Skeletal muscle cell (primary cell): ENCODE measurements around the gene VEGFA.

Experiments
- DNase-seq: peaks from one replicate; pipeline ENCODE4 v3.0.0-alpha.2; 2010; ENCODE audit warnings: low read depth
- H3K4me3 ChIP-seq: 2 replicates; pipeline ENCODE4 v1.5.1; 2011; ENCODE audit warnings: low read depth, mild to moderate bottlenecking, control low read depth, low read length, moderate library complexity

VEGFA gene

DNA sequence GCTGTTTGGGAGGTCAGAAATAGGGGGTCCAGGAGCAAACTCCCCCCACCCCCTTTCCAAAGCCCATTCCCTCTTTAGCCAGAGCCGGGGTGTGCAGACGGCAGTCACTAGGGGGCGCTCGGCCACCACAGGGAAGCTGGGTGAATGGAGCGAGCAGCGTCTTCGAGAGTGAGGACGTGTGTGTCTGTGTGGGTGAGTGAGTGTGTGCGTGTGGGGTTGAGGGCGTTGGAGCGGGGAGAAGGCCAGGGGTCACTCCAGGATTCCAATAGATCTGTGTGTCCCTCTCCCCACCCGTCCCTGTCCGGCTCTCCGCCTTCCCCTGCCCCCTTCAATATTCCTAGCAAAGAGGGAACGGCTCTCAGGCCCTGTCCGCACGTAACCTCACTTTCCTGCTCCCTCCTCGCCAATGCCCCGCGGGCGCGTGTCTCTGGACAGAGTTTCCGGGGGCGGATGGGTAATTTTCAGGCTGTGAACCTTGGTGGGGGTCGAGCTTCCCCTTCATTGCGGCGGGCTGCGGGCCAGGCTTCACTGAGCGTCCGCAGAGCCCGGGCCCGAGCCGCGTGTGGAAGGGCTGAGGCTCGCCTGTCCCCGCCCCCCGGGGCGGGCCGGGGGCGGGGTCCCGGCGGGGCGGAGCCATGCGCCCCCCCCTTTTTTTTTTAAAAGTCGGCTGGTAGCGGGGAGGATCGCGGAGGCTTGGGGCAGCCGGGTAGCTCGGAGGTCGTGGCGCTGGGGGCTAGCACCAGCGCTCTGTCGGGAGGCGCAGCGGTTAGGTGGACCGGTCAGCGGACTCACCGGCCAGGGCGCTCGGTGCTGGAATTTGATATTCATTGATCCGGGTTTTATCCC, at the start of gene VEGFA:
VEGFA (plus strand) TSS at position 686 of the 846 bp plus-strand sequence.
- peak; percentile 83 for DNase-seq
- peak within 1 kb of the TSS; percentile 65 for H3K4me3 ChIP-seq

DNA sequence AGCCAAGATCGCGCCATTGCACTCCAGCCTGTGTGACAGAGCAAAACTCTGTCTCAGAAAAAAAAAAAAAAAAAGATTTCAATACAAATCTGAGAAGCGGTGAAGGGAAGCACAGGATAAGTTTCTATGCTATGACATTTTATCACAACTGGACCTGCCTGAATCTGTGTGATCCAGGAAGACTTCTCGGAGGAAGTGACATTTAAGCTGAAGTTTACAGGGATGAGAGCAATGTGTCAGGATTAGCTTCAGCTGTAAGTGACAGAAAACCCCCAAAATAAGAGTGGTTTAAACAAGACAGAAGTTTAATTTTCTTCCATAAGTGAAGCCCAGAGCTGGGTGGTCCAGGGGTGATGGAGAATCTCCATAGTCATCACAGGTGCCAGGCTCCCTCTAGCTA, 49.0 kb upstream of the VEGFA start:
- H3K4me3 ChIP-seq, result no peak overlapping the region
- DNase-seq, result no peak

DNA sequence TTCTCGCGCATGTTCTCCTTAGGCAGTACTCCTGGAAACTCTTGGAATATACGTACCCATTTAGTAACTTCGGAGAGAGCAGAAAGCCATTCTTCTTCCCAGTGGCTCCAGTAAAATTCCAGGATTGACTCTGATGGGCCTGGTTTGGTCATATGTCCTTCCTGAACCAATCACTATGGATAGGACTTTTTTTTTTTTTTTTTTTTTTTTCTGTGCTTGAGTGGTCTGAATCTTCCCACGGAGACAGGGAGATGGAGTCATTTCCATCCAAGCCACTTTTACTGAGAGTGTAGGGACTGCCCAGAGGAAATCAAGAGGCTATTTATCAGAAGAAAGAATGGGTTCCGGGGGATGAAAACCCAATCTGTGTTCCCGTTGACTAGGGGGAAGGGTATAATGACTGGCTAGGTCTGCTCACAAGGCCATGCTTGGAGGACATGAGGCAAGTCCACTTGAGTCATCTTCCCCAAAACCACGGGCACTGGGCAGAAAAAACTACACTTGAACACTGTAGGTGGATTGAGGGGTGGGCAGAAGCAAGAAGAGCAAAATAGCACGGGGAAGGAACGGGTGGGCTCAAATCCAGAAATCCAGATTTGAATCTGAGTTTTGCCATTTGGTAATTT, 47.0 kb upstream of the VEGFA start:
- no peak for DNase-seq
- no peak overlapping the region for H3K4me3 ChIP-seq

DNA sequence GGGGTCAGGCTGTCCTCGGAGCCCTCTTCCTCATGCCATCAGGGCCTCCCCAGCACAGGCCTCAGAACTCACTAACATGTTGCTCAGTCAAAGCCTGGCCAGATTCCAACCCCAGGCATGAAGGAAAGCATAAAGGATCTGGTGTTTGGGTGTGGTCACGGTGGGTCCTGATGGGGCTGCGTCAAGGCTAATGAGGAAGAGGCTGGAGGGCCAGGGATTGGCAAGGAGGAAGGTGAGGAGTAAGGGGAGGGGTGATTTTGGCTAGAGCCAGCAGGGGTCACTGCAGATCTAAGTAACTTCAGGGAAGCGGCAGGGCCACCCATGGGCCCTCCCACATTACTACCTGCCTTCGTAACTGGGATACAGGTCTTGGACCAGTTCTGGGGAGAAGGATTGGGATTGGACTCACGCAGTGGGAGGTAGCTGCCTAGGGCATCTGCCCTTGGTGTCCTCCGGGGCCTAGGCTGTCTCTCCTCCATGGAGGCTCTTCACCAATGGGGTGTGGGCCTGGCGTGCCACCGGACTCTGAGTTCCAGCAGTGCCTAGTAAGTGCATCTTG, 46.2 kb upstream of the VEGFA start:
- DNase-seq, result no peak

DNA sequence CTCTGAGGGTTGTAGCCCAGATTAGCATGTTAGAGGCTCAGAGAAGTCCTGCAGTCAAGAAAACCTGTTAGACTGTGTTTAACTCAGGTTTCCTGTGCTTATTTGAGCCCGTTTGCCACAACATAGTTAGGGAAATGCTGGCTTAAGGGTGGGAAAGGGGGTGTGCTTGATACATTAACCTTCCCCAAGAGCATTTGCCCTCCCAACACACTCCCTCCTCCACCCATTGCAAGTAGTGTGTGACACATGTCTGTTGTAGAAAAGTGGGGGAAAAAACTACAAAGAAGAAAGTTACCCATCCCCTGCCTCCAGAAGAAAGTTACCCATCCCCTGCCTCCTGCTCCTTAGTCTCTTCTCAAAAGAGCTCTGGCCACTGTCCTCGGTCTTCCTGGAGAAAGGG, 45.7 kb upstream of the VEGFA start:
- no peak overlapping the region for H3K4me3 ChIP-seq
- DNase-seq, result no peak

More for the DNA sequence above, 46.2 kb upstream of the VEGFA start:
- no peak overlapping the region for H3K4me3 ChIP-seq

DNA sequence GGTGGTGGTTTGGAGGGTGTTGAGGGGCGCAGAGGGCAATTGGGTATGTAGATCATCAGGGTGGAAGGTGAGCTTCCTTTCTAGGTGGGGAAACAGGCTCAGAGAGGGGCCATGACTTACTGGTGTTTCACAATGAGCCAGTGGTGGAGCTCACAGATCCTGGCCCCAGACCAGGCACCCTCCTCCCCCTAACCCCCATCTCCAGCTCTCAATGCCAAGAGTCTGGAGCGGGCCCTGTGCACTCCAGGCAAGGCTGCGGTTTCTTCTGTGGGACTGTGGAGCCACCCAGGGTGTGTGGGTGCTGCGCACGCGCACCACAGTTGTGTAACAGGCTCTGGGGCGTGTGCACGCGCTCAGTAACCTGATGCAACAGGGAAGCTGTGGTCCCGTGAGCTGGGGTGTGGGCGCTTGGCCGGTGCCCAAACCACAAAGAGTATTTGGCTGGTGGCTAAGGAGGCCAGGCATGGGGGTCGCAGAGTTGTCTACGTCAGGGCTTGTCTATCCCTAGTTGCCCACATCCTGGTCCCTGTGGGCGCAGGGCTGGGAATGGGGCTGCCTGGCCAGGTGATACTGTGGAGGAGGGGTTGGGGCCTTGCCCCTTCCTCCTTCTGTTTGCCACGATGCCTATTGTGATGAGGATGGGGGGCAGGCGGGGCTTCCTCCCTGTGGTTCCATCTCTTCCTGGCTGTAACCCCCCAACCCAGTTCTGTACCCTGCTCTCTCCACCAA, 44.9 kb upstream of the VEGFA start:
- DNase-seq, result peak; percentile 99
- no peak overlapping the region for H3K4me3 ChIP-seq

DNA sequence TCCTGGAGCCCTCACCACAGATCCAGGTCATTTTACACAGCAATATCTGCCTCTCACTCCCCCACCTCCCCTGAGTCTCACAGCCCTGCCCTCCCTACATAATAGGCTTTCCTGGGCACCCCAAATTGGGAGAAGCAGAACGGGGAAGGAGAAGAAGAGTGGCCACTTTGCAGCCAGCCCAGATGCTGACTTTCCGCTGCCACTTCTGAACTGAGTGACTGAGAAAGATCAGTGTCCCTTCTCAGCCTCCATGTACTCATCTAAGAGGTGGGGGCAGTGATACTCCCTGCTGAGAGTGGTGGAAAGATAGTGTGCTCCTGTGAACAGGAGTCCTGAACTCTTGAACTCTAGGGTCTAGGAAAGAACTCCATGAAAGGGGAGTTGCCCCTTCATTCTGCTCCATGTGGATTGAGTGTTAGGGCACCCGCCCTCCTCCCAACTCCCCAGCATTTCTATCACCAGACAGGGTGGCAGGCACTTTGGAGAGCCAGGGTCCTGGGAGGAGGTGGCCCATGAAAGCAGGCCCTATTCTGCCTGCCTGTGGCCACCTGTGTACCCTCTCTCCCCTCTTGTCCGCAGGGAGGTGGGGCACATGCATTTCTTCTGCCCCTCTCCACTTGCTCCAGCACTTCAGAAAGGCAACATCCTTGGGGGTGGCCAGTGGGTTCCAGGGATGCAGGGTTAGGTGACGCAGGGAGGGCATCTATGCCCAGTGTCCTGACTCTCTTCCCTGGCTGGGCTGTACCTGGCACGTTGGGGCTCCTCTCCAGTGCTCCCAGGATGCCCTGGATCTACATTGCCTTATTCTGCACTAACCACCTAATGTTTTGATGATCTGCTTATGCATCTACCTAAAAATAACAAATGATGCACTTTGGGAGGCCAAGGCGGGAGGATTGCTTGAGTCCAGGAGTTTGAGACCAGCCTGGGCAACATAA, 44.1 kb upstream of the VEGFA start:
- no peak overlapping the region for H3K4me3 ChIP-seq
- no peak for DNase-seq

DNA sequence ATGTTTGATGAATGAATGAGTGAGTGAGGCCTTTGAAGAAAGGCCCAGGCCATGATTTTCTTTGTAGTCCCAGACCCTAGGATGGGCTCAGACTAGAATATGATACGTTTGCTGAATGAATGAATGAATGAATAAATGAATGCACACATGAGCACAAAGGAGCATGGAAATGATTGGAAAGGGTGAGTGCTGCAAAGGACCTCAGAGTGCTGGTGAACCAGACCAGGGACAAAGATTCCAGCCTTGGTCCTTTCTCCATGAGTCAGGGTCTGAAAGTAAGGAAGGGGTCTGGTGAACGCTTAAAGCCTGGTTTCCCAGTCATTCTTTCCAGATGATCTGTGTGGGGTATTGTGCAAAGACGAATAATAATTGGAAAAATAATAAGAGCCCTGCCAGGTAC, 42.4 kb upstream of the VEGFA start:
- H3K4me3 ChIP-seq, result no peak overlapping the region
- no peak for DNase-seq

DNA sequence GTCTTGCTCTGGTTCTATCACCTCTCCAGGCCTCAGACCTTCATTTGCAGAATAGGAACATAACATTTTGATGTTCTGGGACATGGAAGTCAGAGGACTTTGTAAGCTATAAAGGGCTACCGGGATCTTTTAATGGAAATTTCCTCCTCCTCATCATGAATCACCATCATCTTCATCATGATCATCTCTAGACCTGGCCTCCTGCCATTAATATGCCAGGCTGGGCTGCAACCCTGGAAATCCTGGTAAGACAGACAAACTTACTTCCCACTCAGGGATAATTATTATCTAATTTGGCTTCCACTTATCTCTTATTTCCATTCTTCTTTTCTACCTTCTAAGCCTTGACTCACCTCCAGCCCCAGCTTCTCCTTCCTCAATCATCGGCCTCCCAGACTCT, 41.4 kb upstream of the VEGFA start:
- no peak for DNase-seq

DNA sequence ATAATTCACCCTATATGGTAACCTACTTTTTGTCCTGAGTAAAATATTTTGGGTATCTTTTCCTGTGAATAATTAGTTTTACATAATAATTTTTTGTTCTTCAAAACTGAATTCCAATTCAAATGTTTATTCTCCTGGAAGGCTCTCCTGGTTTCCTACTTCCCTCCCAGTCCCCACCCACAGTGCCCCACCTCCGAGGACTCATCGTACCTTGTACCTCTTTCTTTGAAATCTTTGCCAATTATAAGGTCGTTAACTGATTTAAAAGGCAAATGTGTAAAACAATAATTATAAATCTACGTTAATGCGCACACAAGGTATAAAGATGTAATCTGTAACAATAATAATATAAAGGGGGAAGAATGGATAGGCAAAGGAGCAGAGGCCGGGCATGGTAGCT, 40.5 kb upstream of the VEGFA start:
- no peak for DNase-seq
- H3K4me3 ChIP-seq, result no peak overlapping the region

More for the DNA sequence above, 41.4 kb upstream of the VEGFA start:
- no peak overlapping the region for H3K4me3 ChIP-seq

DNA sequence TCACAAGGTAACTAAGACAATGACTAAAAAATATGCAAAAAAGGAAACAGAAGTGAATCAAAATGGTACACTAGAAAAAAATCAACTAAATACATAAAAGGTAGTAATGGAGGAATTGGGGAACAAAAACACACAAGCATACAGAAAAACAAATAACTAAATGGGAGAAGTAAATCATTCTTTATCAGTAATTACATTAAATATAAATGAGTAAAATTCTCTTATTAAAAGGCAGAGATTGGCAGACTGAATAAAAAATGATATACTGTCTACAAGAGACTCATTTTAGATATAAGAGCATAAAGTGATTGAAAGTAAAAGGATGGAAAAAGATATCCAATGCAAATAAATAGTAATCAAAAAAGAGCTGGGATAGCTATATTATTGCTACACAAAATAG, 39.4 kb upstream of the VEGFA start:
- H3K4me3 ChIP-seq, result no peak overlapping the region

DNA sequence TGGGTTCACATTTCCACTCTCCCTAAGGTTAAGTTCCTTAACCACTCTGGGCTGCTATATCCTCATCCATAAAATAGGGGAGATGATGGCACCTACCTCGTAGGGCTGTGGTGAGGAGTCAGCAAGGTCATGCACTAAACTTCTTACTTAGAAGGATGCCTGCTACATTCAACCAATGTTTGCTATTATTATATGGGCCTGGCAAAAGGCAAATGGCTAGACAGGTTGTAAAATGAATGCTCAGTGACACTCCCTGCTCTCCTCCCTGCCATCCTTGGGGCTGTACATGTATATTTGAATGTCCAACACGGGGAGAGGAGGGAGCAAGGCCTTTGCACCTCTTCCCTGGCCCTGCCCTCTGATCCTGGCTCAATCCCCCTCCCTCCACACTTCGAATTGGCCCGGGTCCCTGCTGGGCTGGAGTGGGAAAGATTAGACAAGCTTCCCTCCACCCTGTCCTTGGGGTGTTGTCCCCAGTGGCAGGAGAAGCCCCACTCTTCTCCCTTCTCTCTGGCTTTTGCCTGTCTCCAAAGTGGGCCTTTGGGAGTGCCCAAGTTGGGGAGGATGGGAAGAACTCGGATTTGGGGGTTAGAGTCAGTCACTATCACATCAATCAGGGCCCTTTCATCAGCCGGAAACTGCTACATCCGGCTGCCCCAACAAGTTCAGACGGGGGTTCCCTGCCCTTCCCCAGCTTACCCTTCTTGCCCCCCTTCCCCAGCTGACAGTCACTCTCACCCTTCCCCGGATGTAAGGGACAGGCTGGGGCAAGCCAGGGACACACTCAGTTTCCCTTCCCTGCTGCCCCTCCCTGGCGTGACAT, 36.3 kb upstream of the VEGFA start:
- H3K4me3 ChIP-seq, result no peak overlapping the region
- DNase-seq, result no peak

More for the DNA sequence above, 39.4 kb upstream of the VEGFA start:
- no peak for DNase-seq

DNA sequence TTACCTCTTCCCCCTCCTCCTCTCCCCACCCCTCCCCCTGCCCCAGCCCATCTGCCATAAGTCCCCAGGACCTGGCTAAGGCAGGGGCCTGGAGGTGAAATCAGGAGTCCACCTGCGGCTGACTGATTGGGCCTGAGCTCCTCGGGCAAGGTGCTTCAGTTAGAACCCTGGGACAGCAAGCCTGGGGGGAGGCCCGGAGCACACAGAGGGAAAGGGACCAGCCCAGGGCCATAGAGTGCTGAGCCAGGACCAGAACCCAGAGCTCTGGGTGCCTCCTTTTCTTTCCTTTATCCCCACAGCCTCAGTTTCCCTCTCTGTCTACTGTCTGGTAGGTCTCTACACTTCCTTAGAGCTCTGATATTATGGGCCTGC, 35.7 kb upstream of the VEGFA start:
- H3K4me3 ChIP-seq, result no peak overlapping the region
- no peak for DNase-seq

DNA sequence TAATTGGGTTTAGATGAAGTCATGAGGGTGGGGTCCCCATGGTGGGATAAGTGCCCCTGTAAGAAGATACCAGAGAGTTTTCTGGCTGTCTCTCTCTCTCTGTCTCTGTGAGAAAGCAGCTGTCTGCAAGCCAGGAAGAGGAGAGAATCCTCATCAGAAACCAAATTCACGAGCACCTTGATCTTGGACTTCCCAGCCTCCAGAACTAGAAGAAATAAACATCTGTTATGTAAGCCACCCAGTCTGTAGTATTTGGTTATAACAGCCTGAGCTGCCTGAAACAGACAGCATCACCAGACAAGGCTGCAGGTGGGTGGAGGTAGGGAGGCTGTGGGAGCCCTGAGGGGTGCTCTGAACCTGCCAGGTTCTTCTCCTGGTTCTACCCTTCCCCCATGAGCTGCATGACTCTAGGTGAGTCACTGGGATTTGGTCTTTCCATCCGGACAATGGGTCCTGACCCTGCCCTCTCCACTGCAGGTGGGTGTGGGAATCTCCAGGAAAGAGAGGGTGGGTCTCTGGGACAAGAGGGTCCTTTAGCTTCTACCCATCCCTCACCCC, 34.3 kb upstream of the VEGFA start:
- H3K4me3 ChIP-seq, result no peak overlapping the region
- DNase-seq, result no peak

DNA sequence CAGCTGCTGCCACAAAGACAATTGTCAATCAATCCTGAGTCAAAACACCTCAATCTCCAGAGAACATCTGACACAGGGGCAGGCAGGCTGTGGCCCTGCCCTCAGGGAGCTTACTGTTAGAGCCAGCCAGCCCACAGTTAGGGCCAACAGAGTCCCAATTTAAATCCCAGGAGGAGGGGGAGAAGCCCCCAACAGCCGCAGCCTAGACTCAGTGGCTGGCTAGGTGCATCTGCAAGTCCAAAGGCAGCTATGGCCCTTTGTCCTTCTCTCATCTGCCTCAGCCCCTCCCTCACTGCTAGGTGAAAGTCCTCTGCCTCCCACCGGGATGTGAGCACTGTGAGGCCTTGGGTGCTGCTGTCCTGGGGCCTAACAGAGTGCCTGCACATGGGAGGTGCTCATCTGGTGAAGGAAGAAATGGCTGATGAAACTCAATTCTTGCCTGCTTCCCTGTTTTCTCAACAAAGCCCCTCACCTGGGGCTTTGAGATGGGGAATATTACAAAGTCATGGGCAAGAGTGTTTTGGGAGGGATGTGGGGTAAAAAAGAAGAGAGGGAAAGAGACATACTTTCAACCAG, 33.7 kb upstream of the VEGFA start:
- DNase-seq, result no peak
- no peak overlapping the region for H3K4me3 ChIP-seq

DNA sequence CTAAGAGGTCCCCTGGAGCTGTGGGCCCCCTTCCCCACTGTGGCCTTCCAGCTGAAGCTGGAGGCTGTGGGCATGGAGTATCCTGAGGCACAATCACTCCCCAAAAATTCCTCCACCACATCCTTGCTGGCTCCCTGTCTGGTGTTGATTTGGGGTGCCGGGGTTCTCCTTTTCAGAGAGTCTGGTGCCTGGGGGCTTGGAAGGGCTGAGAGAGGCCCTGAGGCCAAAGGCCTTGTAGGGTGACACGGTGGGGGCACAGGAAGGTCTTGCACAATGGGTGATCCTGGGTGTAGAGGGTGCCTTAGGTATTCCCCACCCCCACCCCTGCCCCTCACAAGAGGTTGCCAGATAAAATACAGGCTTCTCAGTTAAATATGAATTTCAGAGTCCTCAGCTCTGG, 33.2 kb upstream of the VEGFA start:
- DNase-seq, result no peak
- no peak overlapping the region for H3K4me3 ChIP-seq

DNA sequence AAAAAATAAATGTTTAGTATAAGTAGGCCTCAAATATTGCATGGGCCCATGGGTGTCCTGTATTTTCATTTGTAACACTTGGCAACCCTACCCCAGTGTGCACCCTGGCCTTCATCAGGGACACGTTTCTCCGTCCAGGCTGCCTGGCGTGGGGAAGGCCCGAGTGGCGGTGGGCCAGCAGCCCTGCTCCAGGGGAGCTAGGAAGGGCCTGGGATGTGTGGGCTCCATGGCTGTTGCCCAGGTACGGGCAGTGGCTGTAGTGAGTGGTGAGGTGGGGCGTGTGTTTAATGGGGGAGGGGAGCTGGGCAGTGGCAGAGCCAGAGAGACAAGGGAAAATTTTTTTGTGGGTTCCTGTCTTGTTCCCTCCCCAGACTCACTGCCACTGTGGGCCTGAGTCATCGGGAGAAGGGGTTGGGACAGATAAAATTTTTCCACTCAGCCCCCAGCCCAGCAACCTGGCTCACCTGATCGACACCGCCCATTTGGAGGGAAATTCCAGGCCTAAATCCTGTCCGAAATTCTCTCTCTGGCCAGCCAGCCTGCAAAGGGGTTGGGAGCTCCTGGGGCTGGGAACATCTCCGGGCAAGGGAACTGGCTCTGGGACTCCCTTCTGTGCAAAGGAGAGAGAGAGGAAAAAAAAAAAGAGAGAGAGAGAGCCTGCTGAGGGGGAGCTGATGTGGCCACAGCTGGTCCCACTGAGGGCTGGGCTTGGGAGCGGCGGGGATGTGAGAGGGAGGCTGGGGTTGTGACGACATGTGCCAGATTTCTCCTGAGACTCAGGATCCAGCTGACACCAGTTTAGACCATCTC, 32.5 kb upstream of the VEGFA start:
- no peak overlapping the region for H3K4me3 ChIP-seq

More for the DNA sequence above, 32.5 kb upstream of the VEGFA start:
- DNase-seq, result no peak
